ENCODE measurements around the gene PRAMEF2.
"Not testable (repeated sequence)": the region's sequence is repeated elsewhere in the genome, so short reads cannot be mapped to it uniquely, and the experiment has no call there.

DNA sequence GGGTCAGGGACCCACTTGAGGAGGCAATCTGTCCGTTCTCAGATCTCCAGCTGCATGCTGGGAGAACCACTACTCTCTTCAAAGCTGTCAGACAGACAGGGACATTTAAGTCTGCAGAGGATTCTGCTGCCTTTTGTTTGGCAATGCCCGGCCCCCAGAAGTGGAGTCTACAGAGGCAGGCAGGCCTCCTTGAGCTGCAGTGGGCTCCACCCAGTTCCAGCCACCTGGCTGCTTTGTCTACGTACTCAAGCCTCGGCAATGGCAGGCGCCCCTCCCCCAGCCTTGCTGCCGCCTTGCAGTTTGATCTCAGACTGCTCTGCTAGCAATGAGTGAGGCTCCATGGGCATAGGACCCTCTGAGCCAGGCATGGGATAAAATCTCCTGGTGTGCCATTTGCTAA is 37.8 kb upstream of the PRAMEF2 start:
- TF ChIP-seq, protein P1, sequence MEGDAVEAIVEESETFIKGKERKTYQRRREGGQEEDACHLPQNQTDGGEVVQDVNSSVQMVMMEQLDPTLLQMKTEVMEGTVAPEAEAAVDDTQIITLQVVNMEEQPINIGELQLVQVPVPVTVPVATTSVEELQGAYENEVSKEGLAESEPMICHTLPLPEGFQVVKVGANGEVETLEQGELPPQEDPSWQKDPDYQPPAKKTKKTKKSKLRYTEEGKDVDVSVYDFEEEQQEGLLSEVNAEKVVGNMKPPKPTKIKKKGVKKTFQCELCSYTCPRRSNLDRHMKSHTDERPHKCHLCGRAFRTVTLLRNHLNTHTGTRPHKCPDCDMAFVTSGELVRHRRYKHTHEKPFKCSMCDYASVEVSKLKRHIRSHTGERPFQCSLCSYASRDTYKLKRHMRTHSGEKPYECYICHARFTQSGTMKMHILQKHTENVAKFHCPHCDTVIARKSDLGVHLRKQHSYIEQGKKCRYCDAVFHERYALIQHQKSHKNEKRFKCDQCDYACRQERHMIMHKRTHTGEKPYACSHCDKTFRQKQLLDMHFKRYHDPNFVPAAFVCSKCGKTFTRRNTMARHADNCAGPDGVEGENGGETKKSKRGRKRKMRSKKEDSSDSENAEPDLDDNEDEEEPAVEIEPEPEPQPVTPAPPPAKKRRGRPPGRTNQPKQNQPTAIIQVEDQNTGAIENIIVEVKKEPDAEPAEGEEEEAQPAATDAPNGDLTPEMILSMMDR (IDR thresholded peaks at IDR 0.05; ENCODE audit: low read depth, low read length): not testable (repeated sequence)
- TF ChIP-seq POLR2A (IDR thresholded peaks at IDR 0.05; ENCODE audit: extremely low read depth, insufficient read length); MYC (IDR thresholded peaks at IDR 0.05; ENCODE audit: low read depth, low read length): not testable (repeated sequence)
- TF ChIP-seq, protein P2, sequence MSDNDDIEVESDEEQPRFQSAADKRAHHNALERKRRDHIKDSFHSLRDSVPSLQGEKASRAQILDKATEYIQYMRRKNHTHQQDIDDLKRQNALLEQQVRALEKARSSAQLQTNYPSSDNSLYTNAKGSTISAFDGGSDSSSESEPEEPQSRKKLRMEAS (IDR thresholded peaks at IDR 0.05; ENCODE audit: low read depth, low read length): not testable (repeated sequence)
